HL-60 (cell line): Measurements from ENCODE around the gene KCNAB1.

ENCODE experiments used
- DNase-seq, 2 experiments: peaks; one replicate each; pipeline ENCODE4 v3.0.0-alpha.2; 2010 to 2020; ENCODE audit warnings: low read depth in 1 of 2, low spot score in 1 of 2
- H3K27ac ChIP-seq: fragments of 250-450 bp; sonication (Bioruptor Pico); replicated peaks from 2 replicates; pipeline ENCODE4 v1.5.1; 2020; ENCODE audit warnings: mild to moderate bottlenecking, moderate library complexity
- H3K27me3 ChIP-seq: fragments of 250-450 bp; sonication (Bioruptor Pico); 2 replicates; pipeline ENCODE4 v1.5.1; 2021; ENCODE audit warnings: mild to moderate bottlenecking, moderate library complexity; ENCODE audit not compliant: insufficient read depth, poor library complexity, severe bottlenecking
- H3K4me3 ChIP-seq: replicated peaks from 2 replicates; pipeline ENCODE4 v1.5.1; 2011; ENCODE audit warnings: mild to moderate bottlenecking, control low read depth, low read length; ENCODE audit not compliant: insufficient read depth
- CTCF ChIP-seq: IDR thresholded peaks from one replicate; pipeline ENCODE4 v1.5.1; 2011; ENCODE audit warnings: low read length, control low read depth, inconsistent platforms; ENCODE audit not compliant: insufficient read depth
- GABPA ChIP-seq: IDR thresholded peaks from 2 replicates; pipeline ENCODE4 v1.6.1; 2012; ENCODE audit warnings: low read depth
- POLR2AphosphoS5 ChIP-seq: IDR thresholded peaks from 2 replicates; pipeline ENCODE4 v1.6.1; 2012; ENCODE audit warnings: low read depth
- SPI1 ChIP-seq: IDR thresholded peaks from 2 replicates; pipeline ENCODE4 v1.6.1; 2012; ENCODE audit warnings: low read depth, mild to moderate bottlenecking, borderline replicate concordance
- TF ChIP-seq, protein P1 (sequence below): IDR thresholded peaks from 2 replicates; pipeline ENCODE4 v1.6.1; 2012; ENCODE audit warnings: low read depth; ENCODE audit not compliant: insufficient replicate concordance

Gene KCNAB1

DNA sequence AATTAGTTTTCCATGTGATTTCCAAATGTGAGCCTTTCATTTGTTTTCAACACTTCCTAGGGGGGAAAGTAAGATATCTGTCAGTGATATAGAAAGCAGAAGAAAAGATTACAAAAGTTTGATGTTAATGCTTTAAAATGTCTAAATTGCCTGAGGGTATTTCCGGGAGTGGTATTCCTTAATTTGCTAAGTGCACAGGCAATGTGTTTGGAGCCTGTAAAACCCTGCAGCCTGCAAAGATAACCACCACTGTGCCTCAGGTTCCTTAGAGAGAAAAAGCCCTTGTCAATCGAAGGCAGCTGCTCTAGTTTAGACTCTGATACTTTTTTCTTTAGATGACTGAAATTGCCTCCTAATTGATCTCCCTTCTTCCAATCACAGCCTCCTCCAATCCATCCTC, 279.7 kb downstream of the KCNAB1 start:
- Histone ChIP-seq H3K27me3 (peaks cover 10% of the 10 kb centered on the region), H3K27ac (no peak overlapping the region), H3K4me3 (no peak overlapping the region)
- TF ChIP-seq CTCF, result no peak
- no peak for TF ChIP-seq POLR2AphosphoS5
- TF ChIP-seq, protein P1, sequence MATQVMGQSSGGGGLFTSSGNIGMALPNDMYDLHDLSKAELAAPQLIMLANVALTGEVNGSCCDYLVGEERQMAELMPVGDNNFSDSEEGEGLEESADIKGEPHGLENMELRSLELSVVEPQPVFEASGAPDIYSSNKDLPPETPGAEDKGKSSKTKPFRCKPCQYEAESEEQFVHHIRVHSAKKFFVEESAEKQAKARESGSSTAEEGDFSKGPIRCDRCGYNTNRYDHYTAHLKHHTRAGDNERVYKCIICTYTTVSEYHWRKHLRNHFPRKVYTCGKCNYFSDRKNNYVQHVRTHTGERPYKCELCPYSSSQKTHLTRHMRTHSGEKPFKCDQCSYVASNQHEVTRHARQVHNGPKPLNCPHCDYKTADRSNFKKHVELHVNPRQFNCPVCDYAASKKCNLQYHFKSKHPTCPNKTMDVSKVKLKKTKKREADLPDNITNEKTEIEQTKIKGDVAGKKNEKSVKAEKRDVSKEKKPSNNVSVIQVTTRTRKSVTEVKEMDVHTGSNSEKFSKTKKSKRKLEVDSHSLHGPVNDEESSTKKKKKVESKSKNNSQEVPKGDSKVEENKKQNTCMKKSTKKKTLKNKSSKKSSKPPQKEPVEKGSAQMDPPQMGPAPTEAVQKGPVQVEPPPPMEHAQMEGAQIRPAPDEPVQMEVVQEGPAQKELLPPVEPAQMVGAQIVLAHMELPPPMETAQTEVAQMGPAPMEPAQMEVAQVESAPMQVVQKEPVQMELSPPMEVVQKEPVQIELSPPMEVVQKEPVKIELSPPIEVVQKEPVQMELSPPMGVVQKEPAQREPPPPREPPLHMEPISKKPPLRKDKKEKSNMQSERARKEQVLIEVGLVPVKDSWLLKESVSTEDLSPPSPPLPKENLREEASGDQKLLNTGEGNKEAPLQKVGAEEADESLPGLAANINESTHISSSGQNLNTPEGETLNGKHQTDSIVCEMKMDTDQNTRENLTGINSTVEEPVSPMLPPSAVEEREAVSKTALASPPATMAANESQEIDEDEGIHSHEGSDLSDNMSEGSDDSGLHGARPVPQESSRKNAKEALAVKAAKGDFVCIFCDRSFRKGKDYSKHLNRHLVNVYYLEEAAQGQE, result no peak
- no peak for DNase-seq

- TF ChIP-seq POLR2AphosphoS5 (no peak), GABPA (no peak), SPI1 (no peak), CTCF (no peak)
- TF ChIP-seq, protein P1, result no peak
- DNase-seq, result no peak
- H3K27ac ChIP-seq, result no peak overlapping the region
- no peak overlapping the region for H3K4me3 ChIP-seq
- peaks cover 10% of the 10 kb centered on the region for H3K27me3 ChIP-seq
Observed at GRCh38 chr3:156400735-156401134, 280.4 kb downstream of the KCNAB1 start.

DNA sequence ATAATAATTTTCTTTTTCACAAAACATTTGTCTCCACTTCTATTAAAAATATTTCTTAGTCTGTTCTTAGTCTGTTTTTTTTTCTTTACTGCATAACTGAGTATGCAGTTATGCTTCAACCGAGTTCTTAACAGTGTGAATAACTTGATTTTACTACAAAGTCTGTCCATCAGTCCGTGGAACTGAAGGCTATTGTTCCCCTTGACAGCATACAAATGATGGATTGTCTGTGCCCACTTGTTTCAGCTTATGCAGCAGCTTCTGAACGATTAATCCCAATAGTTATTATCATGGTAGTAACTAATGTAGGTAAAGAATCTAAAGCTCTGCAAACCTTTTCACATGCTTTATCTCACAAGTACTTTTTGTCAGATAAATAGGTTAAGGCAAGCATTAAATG, 283.8 kb downstream of the KCNAB1 start:
- DNase-seq, result no peak
- no peak for TF ChIP-seq SPI1
- TF ChIP-seq CTCF, result no peak
- TF ChIP-seq POLR2AphosphoS5, result no peak
- TF ChIP-seq GABPA, result no peak
- TF ChIP-seq, protein P1, result no peak
- Histone ChIP-seq H3K27ac (no peak overlapping the region), H3K4me3 (no peak overlapping the region), H3K27me3 (peaks cover 10% of the 10 kb centered on the region)
